ENCODE data around the gene FCN3. TPM values are rescaled to one million over a fixed set of nuclear protein-coding genes. Genes with fewer than 3 reads are reported as not detected.

FCN3 gene
- not detected for polyA plus RNA-seq (2012; ENCODE audit: low read depth, missing spikeins)

- no peak for DNase-seq (ENCODE audit: insufficient read length, low spot score)
- no peak for FAIRE-seq
- TF ChIP-seq PAX5 (IDR thresholded peaks at IDR 0.05; ENCODE audit: insufficient read depth, low read length, severe bottlenecking) (no peak), TAF1 (IDR thresholded peaks at IDR 0.05; ENCODE audit: low read depth, low read length) (no peak), POLR2AphosphoS5 (IDR thresholded peaks at IDR 0.05; ENCODE audit: low read depth, low read length) (no peak), POU2F2 (IDR thresholded peaks at IDR 0.05; ENCODE audit: low read depth, low read length) (no peak), SPI1 (IDR thresholded peaks at IDR 0.05; ENCODE audit: low read depth, low read length) (no peak), POLR2A (IDR thresholded peaks at IDR 0.05; ENCODE audit: low read depth, low read length) (no peak)
Measured at GRCh38 chr1:27374362-27375086, at the start of gene FCN3. Gene FCN3 (minus strand): TSS chr1:27374824. CDS start chr1:27374818, 6 bp downstream.

- FAIRE-seq (no peak), DNase-seq (ENCODE audit: insufficient read length, low spot score) (no peak)
- no peak for TF ChIP-seq POU2F2 (IDR thresholded peaks at IDR 0.05; ENCODE audit: low read depth, low read length)
- no peak for TF ChIP-seq PAX5 (IDR thresholded peaks at IDR 0.05; ENCODE audit: insufficient read depth, low read length, severe bottlenecking)
Measured at GRCh38 chr1:27423709-27424108, 49.1 kb upstream of the FCN3 start.

DNA sequence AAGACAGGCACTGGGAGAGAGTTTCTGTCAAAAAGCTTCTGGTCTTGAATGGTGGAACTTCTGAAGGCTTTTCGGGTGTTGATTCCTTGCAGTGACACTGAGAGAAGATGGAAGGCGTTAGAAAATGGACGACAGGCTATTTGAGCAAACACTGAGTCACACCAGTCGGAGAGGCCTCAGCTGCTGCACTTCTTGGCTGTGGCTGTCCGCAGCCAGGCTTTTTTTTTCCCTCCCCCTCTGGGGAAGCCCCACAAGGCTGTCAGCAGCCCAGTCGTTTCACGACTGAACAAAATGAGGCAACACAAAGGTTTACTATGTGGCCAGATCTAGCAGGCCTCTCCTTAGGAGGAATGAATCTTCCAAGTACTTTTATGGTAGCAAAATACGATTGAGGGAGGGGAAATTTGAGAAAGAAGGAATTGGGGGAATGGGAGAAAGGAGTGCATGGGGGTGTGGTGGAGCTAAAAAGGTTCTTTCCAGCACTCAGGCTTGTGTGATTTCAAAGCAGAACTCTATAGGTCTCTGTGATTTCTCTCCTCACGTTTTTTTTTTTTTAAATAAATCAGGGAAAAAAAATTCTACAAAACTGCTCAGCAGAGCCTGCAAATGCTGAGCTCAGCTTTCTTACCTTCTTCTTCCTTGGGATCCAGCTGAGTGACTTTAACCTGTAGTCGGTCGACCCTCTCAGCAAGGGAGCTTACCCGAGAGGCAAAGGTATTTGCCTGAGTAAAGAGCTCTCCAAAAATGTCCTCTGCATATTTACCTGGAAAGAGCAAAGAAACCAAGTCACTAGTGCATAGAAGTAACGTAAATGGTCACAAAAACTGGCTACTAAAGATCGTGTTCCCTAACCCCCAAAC, 43.9 kb upstream of the FCN3 start:
- TF ChIP-seq SPI1 (IDR thresholded peaks at IDR 0.05; ENCODE audit: low read depth, low read length): no peak
- TF ChIP-seq TAF1 (IDR thresholded peaks at IDR 0.05; ENCODE audit: low read depth, low read length): no peak
- peak; percentile 47; the same call in 1 of the 2 replicates for TF ChIP-seq POLR2AphosphoS5 (IDR thresholded peaks at IDR 0.05; ENCODE audit: low read depth, low read length)
- TF ChIP-seq POLR2A (IDR thresholded peaks at IDR 0.05; ENCODE audit: low read depth, low read length): peak; percentile 23; the same call in 1 of the 2 replicates
- TF ChIP-seq POU2F2 (IDR thresholded peaks at IDR 0.05; ENCODE audit: low read depth, low read length): peak; percentile 64; the same call in 1 of the 2 replicates
- no peak for TF ChIP-seq PAX5 (IDR thresholded peaks at IDR 0.05; ENCODE audit: insufficient read depth, low read length, severe bottlenecking)
- FAIRE-seq (peak; percentile 79), DNase-seq (ENCODE audit: insufficient read length, low spot score) (no peak)

- TF ChIP-seq TAF1 (IDR thresholded peaks at IDR 0.05; ENCODE audit: low read depth, low read length) (no peak), POU2F2 (IDR thresholded peaks at IDR 0.05; ENCODE audit: low read depth, low read length) (no peak), PAX5 (IDR thresholded peaks at IDR 0.05; ENCODE audit: insufficient read depth, low read length, severe bottlenecking) (no peak), POLR2A (IDR thresholded peaks at IDR 0.05; ENCODE audit: low read depth, low read length) (no peak)
Measured at GRCh38 chr1:27417713-27418112, 43.1 kb upstream of the FCN3 start.

GRCh38 chr1:27416387-27417111, 41.9 kb upstream of the FCN3 start:
- TF ChIP-seq PAX5 (IDR thresholded peaks at IDR 0.05; ENCODE audit: insufficient read depth, low read length, severe bottlenecking): no peak
- TF ChIP-seq SPI1 (IDR thresholded peaks at IDR 0.05; ENCODE audit: low read depth, low read length): peak; percentile 54
- peak; percentile 80; the same call in 1 of the 2 replicates for TF ChIP-seq POU2F2 (IDR thresholded peaks at IDR 0.05; ENCODE audit: low read depth, low read length)
- DNase-seq (ENCODE audit: insufficient read length, low spot score) (no peak), FAIRE-seq (peak; percentile 94)

More at GRCh38 chr1:27417713-27418112, 43.1 kb upstream of the FCN3 start:
- FAIRE-seq (peak; percentile 33), DNase-seq (ENCODE audit: insufficient read length, low spot score) (no peak)

- TF ChIP-seq POLR2AphosphoS5 (IDR thresholded peaks at IDR 0.05; ENCODE audit: low read depth, low read length) (no peak), POLR2A (IDR thresholded peaks at IDR 0.05; ENCODE audit: low read depth, low read length) (no peak), POU2F2 (IDR thresholded peaks at IDR 0.05; ENCODE audit: low read depth, low read length) (no peak), TAF1 (IDR thresholded peaks at IDR 0.05; ENCODE audit: low read depth, low read length) (no peak), PAX5 (IDR thresholded peaks at IDR 0.05; ENCODE audit: insufficient read depth, low read length, severe bottlenecking) (no peak)
- no peak for FAIRE-seq
- no peak for DNase-seq (ENCODE audit: insufficient read length, low spot score)
Measured at GRCh38 chr1:27414091-27414490, 39.5 kb upstream of the FCN3 start.

GRCh38 chr1:27413004-27413403, 38.4 kb upstream of the FCN3 start:
- no peak for TF ChIP-seq PAX5 (IDR thresholded peaks at IDR 0.05; ENCODE audit: insufficient read depth, low read length, severe bottlenecking)
- no peak for TF ChIP-seq POLR2A (IDR thresholded peaks at IDR 0.05; ENCODE audit: low read depth, low read length)
- no peak for TF ChIP-seq SPI1 (IDR thresholded peaks at IDR 0.05; ENCODE audit: low read depth, low read length)
- TF ChIP-seq POLR2AphosphoS5 (IDR thresholded peaks at IDR 0.05; ENCODE audit: low read depth, low read length): no peak
- no peak for TF ChIP-seq POU2F2 (IDR thresholded peaks at IDR 0.05; ENCODE audit: low read depth, low read length)
- TF ChIP-seq TAF1 (IDR thresholded peaks at IDR 0.05; ENCODE audit: low read depth, low read length): no peak
- DNase-seq (ENCODE audit: insufficient read length, low spot score) (no peak), FAIRE-seq (no peak)

GRCh38 chr1:27412502-27412901, 37.9 kb upstream of the FCN3 start:
- no peak for FAIRE-seq
- TF ChIP-seq POU2F2 (IDR thresholded peaks at IDR 0.05; ENCODE audit: low read depth, low read length) (no peak), PAX5 (IDR thresholded peaks at IDR 0.05; ENCODE audit: insufficient read depth, low read length, severe bottlenecking) (no peak), TAF1 (IDR thresholded peaks at IDR 0.05; ENCODE audit: low read depth, low read length) (no peak), SPI1 (IDR thresholded peaks at IDR 0.05; ENCODE audit: low read depth, low read length) (no peak), POLR2AphosphoS5 (IDR thresholded peaks at IDR 0.05; ENCODE audit: low read depth, low read length) (no peak), POLR2A (IDR thresholded peaks at IDR 0.05; ENCODE audit: low read depth, low read length) (no peak)
- DNase-seq (ENCODE audit: insufficient read length, low spot score): no peak

- TF ChIP-seq POU2F2 (IDR thresholded peaks at IDR 0.05; ENCODE audit: low read depth, low read length) (no peak), SPI1 (IDR thresholded peaks at IDR 0.05; ENCODE audit: low read depth, low read length) (no peak), PAX5 (IDR thresholded peaks at IDR 0.05; ENCODE audit: insufficient read depth, low read length, severe bottlenecking) (no peak), TAF1 (IDR thresholded peaks at IDR 0.05; ENCODE audit: low read depth, low read length) (no peak)
- DNase-seq (ENCODE audit: insufficient read length, low spot score) (no peak), FAIRE-seq (no peak)
Measured at GRCh38 chr1:27410709-27411108, 36.1 kb upstream of the FCN3 start.
